Smooth muscle cell of the brain vasculature (primary cell): ENCODE measurements around the gene ARL11.
"Not testable (repeated sequence)": the region's sequence is repeated elsewhere in the genome, so short reads cannot be mapped to it uniquely, and the experiment has no call there.

Experiments
- DNase-seq: peaks from one replicate; pipeline ENCODE4 v3.0.0-alpha.2; 2012; ENCODE audit warnings: low read depth, low spot score

Gene ARL11

GRCh38 chr13:49627831-49628652, at the start of gene ARL11:
Gene ARL11 (plus strand): TSS chr13:49628507. CDS start chr13:49630448, 1,941 bp downstream.
- DNase-seq = no peak

- DNase-seq = no peak
Measured at GRCh38 chr13:49579501-49579900, 48.8 kb upstream of the ARL11 start.

GRCh38 chr13:49580980-49581680, 47.2 kb upstream of the ARL11 start:
- no peak for DNase-seq

GRCh38 chr13:49584771-49585182, 43.5 kb upstream of the ARL11 start:
- DNase-seq = no peak

GRCh38 chr13:49585220-49586157, 42.8 kb upstream of the ARL11 start, which contains the start of gene RCBTB1:
Gene RCBTB1 (minus strand): TSS chr13:49585558. CDS start chr13:49567279, 18,279 bp downstream.
- DNase-seq = no peak

- no peak for DNase-seq
Measured at GRCh38 chr13:49586717-49587116, 41.6 kb upstream of the ARL11 start.

GRCh38 chr13:49587311-49587847, 40.9 kb upstream of the ARL11 start:
- no peak for DNase-seq

GRCh38 chr13:49590714-49591113, 37.6 kb upstream of the ARL11 start:
- DNase-seq = not testable (repeated sequence)

- not testable (repeated sequence) for DNase-seq
Measured at GRCh38 chr13:49593876-49594275, 34.4 kb upstream of the ARL11 start.

GRCh38 chr13:49594576-49594975, 33.7 kb upstream of the ARL11 start:
- no peak for DNase-seq

- no peak for DNase-seq
Measured at GRCh38 chr13:49596221-49596620, 32.1 kb upstream of the ARL11 start.

- no peak for DNase-seq
Measured at GRCh38 chr13:49597043-49597641, 31.2 kb upstream of the ARL11 start.

GRCh38 chr13:49602005-49602404, 26.3 kb upstream of the ARL11 start:
- DNase-seq = no peak

GRCh38 chr13:49602615-49603014, 25.7 kb upstream of the ARL11 start:
- DNase-seq = not testable (repeated sequence)

- DNase-seq = no peak
Measured at GRCh38 chr13:49604570-49604969, 23.7 kb upstream of the ARL11 start.

GRCh38 chr13:49606747-49607648, 21.3 kb upstream of the ARL11 start:
- DNase-seq = peak; percentile 77

GRCh38 chr13:49607761-49608160, 20.5 kb upstream of the ARL11 start:
- DNase-seq = no peak

- DNase-seq = no peak
Measured at GRCh38 chr13:49608651-49609331, 19.5 kb upstream of the ARL11 start.

- no peak for DNase-seq
Measured at GRCh38 chr13:49610176-49610575, 18.1 kb upstream of the ARL11 start.
